Gastroesophageal sphincter (tissue), 4 donors: Measurements from ENCODE around the gene SUCLG2. TPM values are rescaled to one million over a fixed set of nuclear protein-coding genes. Genes with fewer than 3 reads are reported as not detected.

ENCODE experiments used
- ATAC-seq: fragments of 150-250 bp; one replicate; pipeline ENCODE4 v1.9.1; 2016; ENCODE audit warnings: mild to moderate bottlenecking, moderate library complexity
- H3K27ac ChIP-seq, 4 donors: fragments of 200-600 bp; sonication (generic) in 3 of 4; 1 replicate in 3 of 4; 2 replicates in 1 of 4; pipeline ENCODE4 v1.5.1; 2016 to 2019
- H3K27me3 ChIP-seq: fragments of 200-600 bp; sonication (generic); one replicate; pipeline ENCODE4 v1.5.1; 2019
- H3K36me3 ChIP-seq, 2 donors: fragments of 200-600 bp; sonication (generic); one replicate each; pipeline ENCODE4 v1.5.1; 2019; ENCODE audit warnings: control low read depth in 1 of 2
- H3K4me1 ChIP-seq, 3 donors: fragments of 200-600 bp; sonication (generic); 1 replicate in 2 of 3; 2 replicates in 1 of 3; pipeline ENCODE4 v1.5.1; 2016 to 2019; ENCODE audit warnings: control low read depth in 2 of 3
- H3K4me3 ChIP-seq, 2 donors: fragments of 200-600 bp; sonication (generic); one replicate each; pipeline ENCODE4 v1.5.1; 2019; ENCODE audit warnings: mild to moderate bottlenecking in 1 of 2, moderate library complexity in 1 of 2
- H3K9me3 ChIP-seq, 3 donors: fragments of 200-600 bp; sonication (generic); one replicate each; pipeline ENCODE4 v1.5.1; 2017 to 2019; ENCODE audit warnings: control low read depth in 2 of 3
- EP300 ChIP-seq: sonication (generic); formaldehyde crosslinking; IDR thresholded peaks from one replicate; pipeline ENCODE4 v1.6.1; 2017; ENCODE audit warnings: antibody characterized with exemption, mild to moderate bottlenecking
- POLR2A ChIP-seq, 2 donors: fragments of 450-650 bp; IDR thresholded peaks; one replicate each; pipeline ENCODE4 v1.6.1; 2017; ENCODE audit warnings: antibody characterized with exemption in 2 of 2, mild to moderate bottlenecking in 2 of 2, moderate library complexity in 1 of 2
- POLR2AphosphoS5 ChIP-seq: sonication (generic); formaldehyde crosslinking; IDR thresholded peaks from one replicate; pipeline ENCODE4 v1.6.1; 2017; ENCODE audit warnings: antibody characterized with exemption
- WGBS, 2 donors: methylation state at CpG; one replicate each; pipeline ENCODE4 v1.1.5; 2018; ENCODE audit warnings: low coverage in 1 of 2; 5-methylcytosine and 5-hydroxymethylcytosine counted together
- total RNA-seq, 4 donors: library from RNA; depleted of rRNA; stranded (reverse); fragments of >200 nt; gene quantifications; one replicate each; pipeline ENCODE4 v1.1.0, GENCODE V29; 2016
- TF ChIP-seq, protein P1 (sequence below), 4 experiments: fragments of 200-600 bp in 2 of 4; fragments of 450-650 bp in 2 of 4; sonication (generic) in 1 of 4; IDR thresholded peaks; one replicate each; pipeline ENCODE4 v1.5.1; 2017 to 2019; ENCODE audit warnings: antibody characterized with exemption in 4 of 4, mild to moderate bottlenecking in 2 of 4, moderate library complexity in 2 of 4

The SUCLG2 gene
- total RNA-seq, 4 donors from 2014 or later, result 53.3 to 79.4 (median 69.8) TPM

- Histone ChIP-seq H3K36me3 (peaks cover 0 to 74% of the 10 kb centered on the region in 2 donors), H3K9me3 (no peaks in the 10 kb centered on the region), H3K27ac (no peak overlapping the region), H3K27me3 (no peaks in the 10 kb centered on the region), H3K4me3 (no peak overlapping the region), H3K4me1 (no peaks in the 10 kb centered on the region)
- ATAC-seq, result no peak
- 65 to 81% methylated on average over 2 of the region's 2 CpGs for WGBS, 2 donors
- TF ChIP-seq POLR2AphosphoS5, result no peak
These were observed 136.6 kb downstream of the SUCLG2 start for GRCh38 chr3:67517781-67518180.

DNA sequence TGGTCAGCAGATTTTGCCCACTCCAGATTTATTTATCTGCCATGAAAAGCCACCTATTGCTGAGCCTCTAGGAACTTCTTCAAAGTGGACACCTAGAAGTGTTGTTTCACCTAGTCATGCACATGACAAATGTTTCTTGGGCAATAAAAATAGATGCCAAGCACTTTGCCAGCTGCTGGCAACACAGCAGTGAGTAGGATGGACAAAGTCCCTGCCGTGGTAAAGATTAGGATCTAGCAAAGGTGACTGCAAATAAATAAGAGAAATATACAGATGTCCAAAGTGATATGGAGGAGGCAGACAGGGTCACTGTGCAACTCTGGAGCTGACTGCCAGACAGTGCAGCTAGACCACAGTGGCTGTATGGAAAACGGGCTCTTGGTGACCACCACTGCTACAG, 137.9 kb downstream of the SUCLG2 start:
- Histone ChIP-seq H3K36me3 (peaks cover 0 to 75% of the 10 kb centered on the region in 2 donors), H3K4me1 (no peaks in the 10 kb centered on the region), H3K9me3 (no peaks in the 10 kb centered on the region), H3K27me3 (no peaks in the 10 kb centered on the region), H3K4me3 (no peak overlapping the region), H3K27ac (no peak overlapping the region)
- TF ChIP-seq, protein P1, sequence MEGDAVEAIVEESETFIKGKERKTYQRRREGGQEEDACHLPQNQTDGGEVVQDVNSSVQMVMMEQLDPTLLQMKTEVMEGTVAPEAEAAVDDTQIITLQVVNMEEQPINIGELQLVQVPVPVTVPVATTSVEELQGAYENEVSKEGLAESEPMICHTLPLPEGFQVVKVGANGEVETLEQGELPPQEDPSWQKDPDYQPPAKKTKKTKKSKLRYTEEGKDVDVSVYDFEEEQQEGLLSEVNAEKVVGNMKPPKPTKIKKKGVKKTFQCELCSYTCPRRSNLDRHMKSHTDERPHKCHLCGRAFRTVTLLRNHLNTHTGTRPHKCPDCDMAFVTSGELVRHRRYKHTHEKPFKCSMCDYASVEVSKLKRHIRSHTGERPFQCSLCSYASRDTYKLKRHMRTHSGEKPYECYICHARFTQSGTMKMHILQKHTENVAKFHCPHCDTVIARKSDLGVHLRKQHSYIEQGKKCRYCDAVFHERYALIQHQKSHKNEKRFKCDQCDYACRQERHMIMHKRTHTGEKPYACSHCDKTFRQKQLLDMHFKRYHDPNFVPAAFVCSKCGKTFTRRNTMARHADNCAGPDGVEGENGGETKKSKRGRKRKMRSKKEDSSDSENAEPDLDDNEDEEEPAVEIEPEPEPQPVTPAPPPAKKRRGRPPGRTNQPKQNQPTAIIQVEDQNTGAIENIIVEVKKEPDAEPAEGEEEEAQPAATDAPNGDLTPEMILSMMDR (IDR thresholded peaks at IDR 0.05), result no peak
- TF ChIP-seq POLR2AphosphoS5 (no peak), EP300 (no peak), POLR2A (IDR thresholded peaks at IDR 0.05) (no peak)
- no peak for ATAC-seq
- 71 to 80% methylated on average over 2 of the region's 2 CpGs for WGBS, 2 donors

DNA sequence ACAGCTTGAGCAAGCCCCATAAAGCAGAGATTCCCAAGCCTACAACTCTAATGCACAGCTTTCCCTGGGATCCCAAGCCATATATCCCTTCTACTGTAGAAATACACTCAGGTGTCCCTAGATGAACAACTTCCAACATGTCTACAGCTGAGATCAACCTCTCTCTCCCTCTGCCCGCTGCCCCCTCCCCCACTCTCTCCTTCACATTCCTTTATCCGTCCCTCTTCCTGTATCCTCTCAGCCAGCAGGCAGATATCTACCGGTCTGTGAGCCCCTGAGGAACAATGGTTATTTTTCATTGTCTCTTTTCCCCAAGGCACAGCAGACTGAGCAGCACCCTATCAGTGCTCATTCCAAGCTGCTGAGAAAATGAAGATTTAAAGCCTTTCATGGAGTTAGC, 138.6 kb downstream of the SUCLG2 start:
- WGBS, 2 donors, result 50 to 55% methylated on average over 2 to 3 of the region's 3 CpGs
- Histone ChIP-seq H3K27ac (no peak overlapping the region), H3K4me1 (no peaks in the 10 kb centered on the region), H3K9me3 (no peaks in the 10 kb centered on the region), H3K36me3 (peaks cover 0 to 75% of the 10 kb centered on the region in 2 donors), H3K27me3 (no peaks in the 10 kb centered on the region), H3K4me3 (no peak overlapping the region)
- ATAC-seq, result no peak
- TF ChIP-seq POLR2AphosphoS5, result no peak
- TF ChIP-seq, protein P1 (IDR thresholded peaks at IDR 0.05), result no peak
- no peak for TF ChIP-seq POLR2A (IDR thresholded peaks at IDR 0.05)
- no peak for TF ChIP-seq EP300

- ATAC-seq, result no peak
- TF ChIP-seq POLR2AphosphoS5, result no peak
- TF ChIP-seq POLR2A (IDR thresholded peaks at IDR 0.05), result no peak
- no peak for TF ChIP-seq EP300
- TF ChIP-seq, protein P1 (IDR thresholded peaks at IDR 0.05), result no peak
- Histone ChIP-seq H3K36me3 (peaks cover 0 to 42% of the 10 kb centered on the region in 2 donors), H3K27ac (no peak overlapping the region), H3K27me3 (no peaks in the 10 kb centered on the region), H3K4me1 (no peaks in the 10 kb centered on the region), H3K4me3 (no peak overlapping the region), H3K9me3 (no peaks in the 10 kb centered on the region)
- 75 to 94% methylated on average over 3 to 4 of the region's 4 CpGs for WGBS, 2 donors
These were observed 144.8 kb downstream of the SUCLG2 start for GRCh38 chr3:67509471-67510075.

- 92 to 93% methylated on average over 4 of the region's 4 CpGs for WGBS, 2 donors
- no peak for TF ChIP-seq POLR2A (IDR thresholded peaks at IDR 0.05)
- TF ChIP-seq EP300, result no peak
- TF ChIP-seq POLR2AphosphoS5, result no peak
- TF ChIP-seq, protein P1 (IDR thresholded peaks at IDR 0.05), result no peak
These were observed 146.8 kb downstream of the SUCLG2 start for GRCh38 chr3:67507584-67507983.

More at GRCh38 chr3:67507584-67507983, 146.8 kb downstream of the SUCLG2 start:
- Histone ChIP-seq H3K9me3 (no peaks in the 10 kb centered on the region), H3K4me1 (no peaks in the 10 kb centered on the region), H3K36me3 (peaks cover 0 to 27% of the 10 kb centered on the region in 2 donors), H3K4me3 (no peak overlapping the region), H3K27me3 (no peaks in the 10 kb centered on the region), H3K27ac (no peak overlapping the region)
- no peak for ATAC-seq
